ENCODE results near the gene TBPL2.
"Not testable (repeated sequence)": the region's sequence is repeated elsewhere in the genome, so short reads cannot be mapped to it uniquely, and the experiment has no call there.

The TBPL2 gene

GRCh38 chr14:55399852-55400251, 40.6 kb downstream of the TBPL2 start:
- DNase-seq: no peak

DNA sequence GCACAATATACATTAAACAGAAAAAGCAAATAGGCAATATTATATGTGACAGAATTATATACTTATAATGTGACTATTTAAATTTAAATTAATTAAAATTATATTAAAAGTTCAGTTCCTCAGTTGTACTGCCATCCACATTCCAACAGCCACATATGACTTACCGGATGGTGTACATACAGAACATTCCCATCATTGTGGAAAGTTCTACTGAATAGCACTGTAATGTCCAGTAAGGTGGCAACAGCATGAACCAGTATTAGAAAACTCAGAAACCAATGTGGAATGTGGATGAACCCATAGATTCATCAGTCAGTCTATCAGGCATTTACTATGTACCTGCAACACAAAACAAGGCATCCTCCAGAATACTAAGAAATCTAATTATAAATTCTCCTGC, 41.2 kb downstream of the TBPL2 start:
- DNase-seq: no peak

- DNase-seq: no peak
Observed at GRCh38 chr14:55398679-55399078, 41.7 kb downstream of the TBPL2 start.

- DNase-seq: no peak
Observed at GRCh38 chr14:55389330-55389729, 51.1 kb downstream of the TBPL2 start.

GRCh38 chr14:55388160-55388559, 52.3 kb downstream of the TBPL2 start:
- no peak for DNase-seq

DNA sequence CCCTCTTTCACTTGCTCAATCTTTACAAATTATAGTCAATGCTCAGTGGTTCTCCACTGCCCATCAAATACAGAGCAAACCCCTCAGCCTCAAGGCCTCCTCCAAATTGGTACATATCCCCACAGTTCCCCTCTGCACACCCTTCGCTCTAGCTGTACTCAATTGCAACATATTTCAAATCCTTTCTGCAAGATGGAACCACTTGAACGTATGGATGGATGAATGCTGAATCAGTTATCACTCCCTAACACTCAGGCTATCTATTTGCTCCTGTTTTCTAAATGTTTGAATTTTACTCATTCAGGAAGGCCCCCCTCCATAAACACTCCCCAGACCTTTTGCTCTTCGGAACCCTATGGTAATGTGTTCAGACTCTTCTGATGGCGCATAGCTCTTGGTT, 53.3 kb downstream of the TBPL2 start:
- no peak for DNase-seq

GRCh38 chr14:55386037-55386808, 54.2 kb downstream of the TBPL2 start:
- no peak for DNase-seq

DNA sequence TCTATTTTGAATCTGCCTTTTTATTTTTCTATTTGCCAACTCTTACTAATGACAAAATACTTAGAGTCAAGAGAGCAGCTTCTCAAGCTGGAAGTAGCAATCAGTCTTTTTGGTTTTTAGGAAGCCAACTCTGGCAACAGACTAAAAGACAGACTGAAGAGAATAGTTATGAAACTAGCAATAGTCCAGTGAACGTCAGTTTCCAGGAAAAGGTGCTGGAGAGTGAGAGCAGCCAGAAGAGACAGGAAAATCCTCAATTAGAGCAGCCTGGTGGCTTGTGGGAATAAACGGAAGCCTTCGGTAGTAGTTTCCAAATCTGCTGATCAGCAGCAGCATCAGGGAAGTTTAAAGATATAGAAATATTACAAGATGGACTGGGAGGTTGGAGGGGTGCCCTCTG, 55.9 kb downstream of the TBPL2 start:
- no peak for DNase-seq

- DNase-seq: no peak
Observed at GRCh38 chr14:55383541-55384140, 56.8 kb downstream of the TBPL2 start.

DNA sequence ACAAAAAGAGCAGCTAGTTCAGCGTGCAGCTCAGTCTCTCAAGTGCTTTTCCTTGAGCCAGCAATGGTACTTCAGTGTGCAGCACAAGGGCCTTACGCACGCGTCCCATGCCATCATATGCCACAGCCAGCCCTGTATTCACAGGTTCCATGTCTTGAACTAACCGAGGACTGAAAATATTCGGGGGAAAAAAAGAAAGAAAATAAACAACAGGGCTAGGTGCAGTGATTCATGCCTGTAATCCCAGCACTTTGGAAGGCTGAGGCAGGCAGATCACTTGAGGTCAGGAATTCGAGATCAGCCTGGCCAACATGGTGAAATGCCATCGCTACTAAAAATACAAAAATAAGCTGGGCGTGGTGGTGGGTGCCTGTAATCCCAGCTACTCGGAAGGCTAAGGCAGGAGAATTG, 57.4 kb downstream of the TBPL2 start:
- DNase-seq: not testable (repeated sequence)

- no peak for DNase-seq
Observed at GRCh38 chr14:55382483-55382882, 57.9 kb downstream of the TBPL2 start.

- DNase-seq: no peak
Observed at GRCh38 chr14:55381561-55381960, 58.9 kb downstream of the TBPL2 start.

- DNase-seq: no peak
Observed at GRCh38 chr14:55381040-55381439, 59.4 kb downstream of the TBPL2 start.

GRCh38 chr14:55377236-55377635, 63.2 kb downstream of the TBPL2 start:
- DNase-seq: no peak

- no peak for DNase-seq
Observed at GRCh38 chr14:55374771-55375170, 65.6 kb downstream of the TBPL2 start.

- no peak for DNase-seq
Observed at GRCh38 chr14:55373784-55374705, 66.4 kb downstream of the TBPL2 start.

- no peak for DNase-seq
Observed at GRCh38 chr14:55372825-55373224, 67.6 kb downstream of the TBPL2 start.

DNA sequence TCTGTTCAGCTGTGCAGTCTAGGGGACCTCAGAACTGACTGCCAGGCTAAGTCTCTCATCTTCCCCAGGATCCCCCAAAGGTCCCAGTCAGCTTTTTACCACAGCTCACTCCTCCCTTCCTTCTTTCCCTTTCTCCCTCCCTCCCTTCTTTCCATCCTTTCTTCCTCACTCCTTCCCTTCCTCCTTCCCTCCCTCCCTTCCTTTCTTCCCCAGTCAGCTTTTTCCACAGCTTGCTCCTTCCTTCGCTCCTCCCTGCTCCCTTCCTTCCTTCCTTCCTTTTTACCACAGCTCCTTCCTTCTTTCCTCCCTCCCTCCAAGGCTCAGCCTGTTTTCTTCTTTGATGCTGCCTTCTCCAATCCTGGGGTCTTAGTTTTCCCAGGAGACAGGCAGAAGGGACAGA, 68.0 kb downstream of the TBPL2 start:
- DNase-seq: no peak

DNA sequence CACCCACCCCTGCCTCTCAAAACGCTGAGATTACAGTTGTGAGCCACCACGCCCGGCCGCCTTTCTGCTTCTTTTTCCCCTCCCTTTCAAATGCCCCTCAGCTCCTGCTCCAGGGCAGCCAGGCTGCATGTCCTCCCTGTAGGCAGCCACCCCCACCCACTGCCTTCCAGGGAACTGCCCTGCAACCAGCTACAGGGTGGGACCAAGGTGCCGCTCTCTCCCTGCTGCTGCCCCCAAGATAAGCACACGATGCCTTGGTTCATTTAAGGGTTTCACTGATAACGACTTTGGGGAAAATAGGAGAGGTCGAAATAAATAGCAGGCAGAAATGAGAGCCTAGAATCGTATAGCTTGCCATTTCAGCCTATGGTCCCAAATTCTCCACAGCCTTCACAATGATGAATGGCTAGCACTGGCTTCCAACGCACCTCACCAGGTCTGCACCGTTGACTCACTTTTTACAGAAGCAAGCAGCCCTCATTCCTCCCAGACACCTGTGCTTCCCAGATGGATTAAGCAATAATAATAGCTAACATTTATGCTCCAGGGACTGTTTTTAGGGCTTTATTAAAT, 69.4 kb downstream of the TBPL2 start:
- no peak for DNase-seq

- no peak for DNase-seq
Observed at GRCh38 chr14:55366271-55366670, 74.1 kb downstream of the TBPL2 start.
